ENCODE results near the gene ABCA7. TPM values are rescaled to one million over a fixed set of nuclear protein-coding genes. Genes with fewer than 3 reads are reported as not detected.
A peak's percentile ranks its signal among the peaks of the same experiment; 100 is the strongest.

Gene ABCA7
- total RNA-seq, 1 donor from 2014 or later = 16.7 TPM

- H3K36me3 Mint-ChIP-seq (ENCODE audit: unreplicated experiment) = peaks cover 3% of the 10 kb centered on the region
- DNase-seq (ENCODE audit: extremely low spot score, unreplicated experiment) = no peak
- no peaks in the 10 kb centered on the region for H3K27me3 Mint-ChIP-seq (ENCODE audit: unreplicated experiment)
- peak overlapping the region; percentile 75 for H3K4me3 Mint-ChIP-seq (ENCODE audit: unreplicated experiment)
- peaks cover 46% of the 10 kb centered on the region for H3K4me1 Mint-ChIP-seq (ENCODE audit: unreplicated experiment)
- TF ChIP-seq CTCF (IDR thresholded peaks at IDR 0.05) = no peak
- H3K27ac Mint-ChIP-seq (ENCODE audit: unreplicated experiment) = peak overlapping the region; percentile 68
- H3K9me3 Mint-ChIP-seq (ENCODE audit: unreplicated experiment) = no peaks in the 10 kb centered on the region
These were observed 65.3 kb downstream of the ABCA7 start for GRCh38 chr19:1105008-1105872.

- no peaks in the 10 kb centered on the region for H3K9me3 Mint-ChIP-seq (ENCODE audit: unreplicated experiment)
These were observed 66.2 kb downstream of the ABCA7 start for GRCh38 chr19:1105873-1106840.

GRCh38 chr19:1106841-1107660 lies 67.1 kb downstream of the ABCA7 start:
- Mint-ChIP-seq H3K4me3 (ENCODE audit: unreplicated experiment) (no peak overlapping the region), H3K27me3 (ENCODE audit: unreplicated experiment) (no peaks in the 10 kb centered on the region), H3K36me3 (ENCODE audit: unreplicated experiment) (peaks cover 3% of the 10 kb centered on the region), H3K9me3 (ENCODE audit: unreplicated experiment) (no peaks in the 10 kb centered on the region), H3K27ac (ENCODE audit: unreplicated experiment) (no peak overlapping the region), H3K4me1 (ENCODE audit: unreplicated experiment) (peaks cover 35% of the 10 kb centered on the region)
- peak; percentile 15 for TF ChIP-seq CTCF (IDR thresholded peaks at IDR 0.05)
- no peak for DNase-seq (ENCODE audit: extremely low spot score, unreplicated experiment)

More at GRCh38 chr19:1105873-1106840, 66.2 kb downstream of the ABCA7 start:
- no peak for TF ChIP-seq CTCF (IDR thresholded peaks at IDR 0.05)
- Mint-ChIP-seq H3K36me3 (ENCODE audit: unreplicated experiment) (peaks cover 3% of the 10 kb centered on the region), H3K4me3 (ENCODE audit: unreplicated experiment) (peak overlapping the region; percentile 52), H3K27me3 (ENCODE audit: unreplicated experiment) (no peaks in the 10 kb centered on the region), H3K4me1 (ENCODE audit: unreplicated experiment) (peaks cover 44% of the 10 kb centered on the region), H3K27ac (ENCODE audit: unreplicated experiment) (peak overlapping the region; percentile 14)
- DNase-seq (ENCODE audit: extremely low spot score, unreplicated experiment) = no peak

GRCh38 chr19:1107661-1108261 lies 67.9 kb downstream of the ABCA7 start:
- Mint-ChIP-seq H3K4me1 (ENCODE audit: unreplicated experiment) (peaks cover 28% of the 10 kb centered on the region), H3K27me3 (ENCODE audit: unreplicated experiment) (no peaks in the 10 kb centered on the region), H3K4me3 (ENCODE audit: unreplicated experiment) (no peak overlapping the region), H3K9me3 (ENCODE audit: unreplicated experiment) (no peaks in the 10 kb centered on the region), H3K27ac (ENCODE audit: unreplicated experiment) (no peak overlapping the region), H3K36me3 (ENCODE audit: unreplicated experiment) (peaks cover 3% of the 10 kb centered on the region)
- no peak for DNase-seq (ENCODE audit: extremely low spot score, unreplicated experiment)
- TF ChIP-seq CTCF (IDR thresholded peaks at IDR 0.05) = no peak
